IPS-20b (cell line): Measurements from ENCODE around the gene DSTN.
"Not testable (repeated sequence)": the region's sequence is repeated elsewhere in the genome, so short reads cannot be mapped to it uniquely, and the experiment has no call there.

Experiments
- H3K27ac ChIP-seq: one replicate; pipeline ENCODE4 v1.5.1; 2013; ENCODE audit warnings: low read length
- H3K27me3 ChIP-seq: 2 replicates; pipeline ENCODE4 v1.6.1; 2013; ENCODE audit warnings: mild to moderate bottlenecking, low read length, inconsistent platforms; ENCODE audit not compliant: insufficient read depth
- H3K36me3 ChIP-seq: 2 replicates; pipeline ENCODE4 v1.6.1; 2013; ENCODE audit warnings: low read depth, mild to moderate bottlenecking, inconsistent platforms, low read length, moderate library complexity; ENCODE audit not compliant: insufficient read depth
- H3K4me1 ChIP-seq: 2 replicates; pipeline ENCODE4 v1.6.1; 2013; ENCODE audit warnings: mild to moderate bottlenecking, control low read depth, inconsistent platforms, low read length, moderate library complexity; ENCODE audit not compliant: insufficient read depth
- H3K4me3 ChIP-seq: 2 replicates; pipeline ENCODE4 v1.5.1; 2013; ENCODE audit warnings: mild to moderate bottlenecking, low read length, inconsistent platforms
- H3K9ac ChIP-seq: 2 replicates; pipeline ENCODE4 v1.6.1; 2013; ENCODE audit warnings: low read depth, mild to moderate bottlenecking, inconsistent platforms, low read length, moderate library complexity
- H3K9me3 ChIP-seq: 2 replicates; pipeline ENCODE4 v1.6.1; 2013; ENCODE audit warnings: mild to moderate bottlenecking, low read depth, low read length, inconsistent platforms; ENCODE audit not compliant: insufficient read depth

DSTN gene

GRCh38 chr20:17654649-17655285 is 84.9 kb downstream of the DSTN start:
- H3K27ac ChIP-seq, result no peak overlapping the region
- no peaks in the 10 kb centered on the region for H3K27me3 ChIP-seq
- peaks cover 10% of the 10 kb centered on the region; the same call in 1 of the 2 replicates for H3K4me1 ChIP-seq
- H3K9ac ChIP-seq, result no peak overlapping the region
- H3K4me3 ChIP-seq, result no peak overlapping the region
- H3K9me3 ChIP-seq, result peaks cover 5% of the 10 kb centered on the region
- H3K36me3 ChIP-seq, result peaks cover 46% of the 10 kb centered on the region

GRCh38 chr20:17655286-17655651 is 85.4 kb downstream of the DSTN start:
- Histone ChIP-seq H3K9ac (no peak overlapping the region), H3K27me3 (no peaks in the 10 kb centered on the region), H3K4me1 (peaks cover 10% of the 10 kb centered on the region; the same call in 1 of the 2 replicates), H3K9me3 (peaks cover 5% of the 10 kb centered on the region), H3K4me3 (no peak overlapping the region), H3K36me3 (peaks cover 51% of the 10 kb centered on the region), H3K27ac (no peak overlapping the region)

GRCh38 chr20:17655865-17656479 is 86.1 kb downstream of the DSTN start:
- peaks cover 49% of the 10 kb centered on the region for H3K36me3 ChIP-seq
- H3K9ac ChIP-seq, result no peak overlapping the region
- H3K27me3 ChIP-seq, result no peaks in the 10 kb centered on the region
- peaks cover 5% of the 10 kb centered on the region for H3K9me3 ChIP-seq
- no peak overlapping the region for H3K27ac ChIP-seq
- H3K4me1 ChIP-seq, result peaks cover 10% of the 10 kb centered on the region; the same call in 1 of the 2 replicates
- no peak overlapping the region for H3K4me3 ChIP-seq

GRCh38 chr20:17657079-17657825 is 87.4 kb downstream of the DSTN start:
- no peaks in the 10 kb centered on the region for H3K27me3 ChIP-seq
- no peak overlapping the region for H3K9ac ChIP-seq
- H3K4me1 ChIP-seq, result peaks cover 10% of the 10 kb centered on the region; the same call in 1 of the 2 replicates
- no peak overlapping the region for H3K27ac ChIP-seq
- no peak overlapping the region for H3K4me3 ChIP-seq
- peaks cover 5% of the 10 kb centered on the region for H3K9me3 ChIP-seq
- peaks cover 45% of the 10 kb centered on the region for H3K36me3 ChIP-seq

GRCh38 chr20:17657898-17658647 is 88.2 kb downstream of the DSTN start:
- Histone ChIP-seq H3K36me3 (peaks cover 45% of the 10 kb centered on the region), H3K9me3 (peaks cover 5% of the 10 kb centered on the region), H3K27me3 (no peaks in the 10 kb centered on the region), H3K4me1 (peaks cover 12% of the 10 kb centered on the region; the same call in 1 of the 2 replicates), H3K27ac (no peak overlapping the region), H3K9ac (no peak overlapping the region), H3K4me3 (no peak overlapping the region)

- Histone ChIP-seq H3K9me3 (peaks cover 5% of the 10 kb centered on the region), H3K4me1 (peaks cover 17% of the 10 kb centered on the region; the same call in 1 of the 2 replicates), H3K4me3 (no peak overlapping the region), H3K9ac (no peak overlapping the region), H3K27ac (no peak overlapping the region), H3K36me3 (peaks cover 45% of the 10 kb centered on the region), H3K27me3 (no peaks in the 10 kb centered on the region)
Observed at GRCh38 chr20:17658648-17658993, 88.7 kb downstream of the DSTN start.

- Histone ChIP-seq H3K4me1 (peaks cover 20% of the 10 kb centered on the region; the same call in 1 of the 2 replicates), H3K36me3 (peaks cover 39% of the 10 kb centered on the region)
- H3K27ac ChIP-seq, H3K4me3 ChIP-seq, H3K9ac ChIP-seq, H3K9me3 ChIP-seq, H3K27me3 ChIP-seq: not testable (repeated sequence)
Observed at GRCh38 chr20:17659344-17659743, 89.5 kb downstream of the DSTN start.
